Ectodermal cell (in vitro differentiated cells): ENCODE data around the gene IHH.

ENCODE experiments used
- H3K27ac ChIP-seq: 2 replicates; pipeline ENCODE4 v1.7.0; 2013; ENCODE audit warnings: mild to moderate bottlenecking, low read depth, low read length; ENCODE audit not compliant: insufficient read depth, poor library complexity, severe bottlenecking
- H3K27me3 ChIP-seq: 2 replicates; pipeline ENCODE4 v1.7.0; 2013; ENCODE audit warnings: mild to moderate bottlenecking, low read length; ENCODE audit not compliant: insufficient read depth, control insufficient read depth, poor library complexity, severe bottlenecking
- H3K36me3 ChIP-seq: one replicate; pipeline ENCODE4 v1.7.0; 2013; ENCODE audit warnings: low read length; ENCODE audit not compliant: control insufficient read depth, insufficient read depth
- H3K4me1 ChIP-seq: one replicate; pipeline ENCODE4 v1.7.0; 2013; ENCODE audit warnings: low read length; ENCODE audit not compliant: control insufficient read depth, insufficient read depth
- H3K4me3 ChIP-seq: 2 replicates; pipeline ENCODE4 v1.7.0; 2013; ENCODE audit warnings: low read depth, low read length, control low read depth; ENCODE audit not compliant: insufficient read depth
- H3K9me3 ChIP-seq: 2 replicates; pipeline ENCODE4 v1.7.0; 2013; ENCODE audit warnings: mild to moderate bottlenecking, low read length, moderate library complexity; ENCODE audit not compliant: control insufficient read depth
- WGBS, 2 experiments: methylation state at CpG; one replicate each; pipeline ENCODE4 v1.1.7; 2013; ENCODE audit warnings: missing lambda C conversion rate in 2 of 2; 5-methylcytosine and 5-hydroxymethylcytosine counted together

IHH gene

DNA sequence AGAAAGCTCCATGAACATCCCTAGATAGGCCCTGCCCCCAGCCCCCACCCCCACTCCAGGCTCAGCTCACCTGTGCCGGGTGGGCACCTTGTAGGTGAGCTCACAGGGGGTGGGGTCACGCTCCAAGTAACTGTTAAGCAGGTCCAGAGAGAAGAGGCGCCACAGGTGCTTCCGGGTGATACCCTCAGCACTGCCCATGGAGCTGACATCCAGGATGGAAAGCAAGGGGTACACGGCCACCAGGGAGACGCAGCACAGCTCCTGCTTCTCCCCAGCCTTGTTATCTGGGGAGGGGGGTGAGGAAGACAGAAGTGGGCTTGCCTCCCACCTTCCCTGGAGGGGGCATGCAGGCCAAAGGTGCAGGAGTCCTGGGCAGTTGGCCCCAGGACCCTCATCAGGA, 41.3 kb downstream of the IHH start:
- WGBS, 2 experiments: 84 to 87% methylated on average over 6 of the region's 6 CpGs

GRCh38 chr2:219018726-219019125, 42.0 kb downstream of the IHH start:
- H3K36me3 ChIP-seq: no peaks in the 10 kb centered on the region
- H3K27me3 ChIP-seq: peaks cover 9% of the 10 kb centered on the region
- 91 to 93% methylated on average over 10 of the region's 10 CpGs for WGBS, 2 experiments

More for the DNA sequence above, 41.3 kb downstream of the IHH start:
- Histone ChIP-seq H3K27ac (no peak overlapping the region), H3K36me3 (no peaks in the 10 kb centered on the region), H3K4me3 (no peak overlapping the region), H3K9me3 (no peaks in the 10 kb centered on the region), H3K27me3 (peaks cover 2% of the 10 kb centered on the region), H3K4me1 (peaks cover 8% of the 10 kb centered on the region)

GRCh38 chr2:219018286-219018685, 42.4 kb downstream of the IHH start:
- no peak overlapping the region for H3K27ac ChIP-seq
- no peak overlapping the region for H3K4me3 ChIP-seq
- no peaks in the 10 kb centered on the region for H3K9me3 ChIP-seq
- H3K36me3 ChIP-seq: no peaks in the 10 kb centered on the region
- H3K4me1 ChIP-seq: peaks cover 3% of the 10 kb centered on the region
- WGBS, 2 experiments: 92% methylated on average over 7 of the region's 7 CpGs
- peaks cover 13% of the 10 kb centered on the region for H3K27me3 ChIP-seq

More at GRCh38 chr2:219018726-219019125, 42.0 kb downstream of the IHH start:
- Histone ChIP-seq H3K4me3 (no peak overlapping the region), H3K27ac (no peak overlapping the region), H3K9me3 (no peaks in the 10 kb centered on the region), H3K4me1 (peaks cover 4% of the 10 kb centered on the region)

GRCh38 chr2:219017201-219017931, 43.4 kb downstream of the IHH start:
- Histone ChIP-seq H3K4me3 (no peak overlapping the region), H3K27me3 (peaks cover 16% of the 10 kb centered on the region), H3K36me3 (no peaks in the 10 kb centered on the region), H3K4me1 (no peaks in the 10 kb centered on the region), H3K9me3 (no peaks in the 10 kb centered on the region), H3K27ac (no peak overlapping the region)
- 91 to 93% methylated on average over 14 of the region's 14 CpGs for WGBS, 2 experiments

GRCh38 chr2:219016721-219017120, 44.0 kb downstream of the IHH start:
- H3K4me3 ChIP-seq: no peak overlapping the region
- peaks cover 16% of the 10 kb centered on the region for H3K27me3 ChIP-seq

DNA sequence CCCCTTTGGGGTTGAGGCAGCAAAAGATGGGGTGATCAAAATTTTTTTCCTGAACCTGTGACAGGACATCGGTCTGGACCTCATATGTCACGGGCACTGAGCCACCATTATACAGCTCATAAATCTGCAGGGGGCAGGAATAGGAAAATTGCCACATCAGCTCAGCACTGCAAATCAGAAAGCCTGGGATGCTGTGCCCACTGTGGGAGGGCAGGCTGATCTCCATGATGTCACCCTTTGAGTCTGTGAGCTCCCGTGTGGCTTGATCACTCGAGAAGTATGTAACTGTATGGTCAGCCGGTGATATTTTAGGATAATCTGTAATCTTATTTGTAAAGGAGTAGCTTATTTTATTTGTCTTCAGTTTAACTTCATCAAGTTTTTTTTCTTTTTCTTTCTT, 49.8 kb downstream of the IHH start:
- WGBS, 2 experiments: 94 to 96% methylated on average over 5 of the region's 5 CpGs
- Histone ChIP-seq H3K27me3 (peaks cover 48% of the 10 kb centered on the region), H3K9me3 (no peaks in the 10 kb centered on the region)

More at GRCh38 chr2:219016721-219017120, 44.0 kb downstream of the IHH start:
- H3K9me3 ChIP-seq: no peaks in the 10 kb centered on the region
- no peaks in the 10 kb centered on the region for H3K4me1 ChIP-seq
- no peaks in the 10 kb centered on the region for H3K36me3 ChIP-seq
- H3K27ac ChIP-seq: no peak overlapping the region
- 92 to 93% methylated on average over 11 of the region's 11 CpGs for WGBS, 2 experiments

DNA sequence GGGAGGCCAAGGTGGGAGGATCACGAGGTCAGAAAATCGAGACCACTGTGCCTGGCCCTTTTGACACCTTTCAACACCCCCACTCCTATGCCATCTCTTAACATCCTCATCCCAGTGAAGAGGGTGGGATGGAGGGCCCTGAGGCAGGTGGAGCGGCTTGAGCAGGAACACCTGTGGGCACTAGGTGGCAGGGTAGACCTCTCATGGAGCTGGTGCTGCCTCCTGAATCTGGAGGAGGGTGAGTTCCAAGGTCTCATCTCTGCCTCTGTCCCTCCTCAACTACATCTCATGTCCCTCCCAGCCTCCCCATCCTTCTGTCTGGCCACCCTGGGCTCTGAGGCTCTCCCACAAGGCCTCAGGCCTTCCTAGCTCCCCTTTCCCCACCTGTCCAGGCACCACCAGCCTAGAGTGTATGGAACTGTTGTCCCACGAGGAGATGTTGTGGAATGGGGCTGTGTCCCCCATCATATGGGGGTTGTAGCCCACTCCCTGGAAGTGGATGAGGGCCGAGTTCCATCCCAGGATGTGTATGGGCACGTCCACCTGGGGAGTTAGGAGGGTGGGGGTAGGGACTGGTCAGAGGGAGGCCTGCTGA, 50.5 kb downstream of the IHH start:
- Histone ChIP-seq H3K4me3 (no peak overlapping the region), H3K36me3 (no peaks in the 10 kb centered on the region), H3K27ac (no peak overlapping the region), H3K27me3 (peaks cover 54% of the 10 kb centered on the region), H3K9me3 (no peaks in the 10 kb centered on the region), H3K4me1 (no peaks in the 10 kb centered on the region)
- 31 to 43% methylated on average over 6 of the region's 6 CpGs for WGBS, 2 experiments

More for the DNA sequence above, 49.8 kb downstream of the IHH start:
- Histone ChIP-seq H3K4me3 (no peak overlapping the region), H3K36me3 (no peaks in the 10 kb centered on the region), H3K4me1 (no peaks in the 10 kb centered on the region), H3K27ac (no peak overlapping the region)

GRCh38 chr2:219009294-219009693, 51.4 kb downstream of the IHH start:
- H3K4me1 ChIP-seq: no peaks in the 10 kb centered on the region
- peaks cover 60% of the 10 kb centered on the region for H3K27me3 ChIP-seq
- no peak overlapping the region for H3K4me3 ChIP-seq
- 59 to 61% methylated on average over 2 of the region's 2 CpGs for whole genome bisulfite sequencing, 2 experiments
- H3K27ac ChIP-seq: no peak overlapping the region
- H3K36me3 ChIP-seq: no peaks in the 10 kb centered on the region
- H3K9me3 ChIP-seq: no peaks in the 10 kb centered on the region
